SU-DHL-6 (cell line): Measurements from ENCODE around the gene ZNF330.

Experiments used
- CTCF ChIP-seq: fragments of 200-600 bp; sonication (generic); IDR thresholded peaks from one replicate; pipeline ENCODE4 v1.5.1; 2017; ENCODE audit warnings: antibody characterized with exemption, mild to moderate bottlenecking, low read length, moderate library complexity; ENCODE audit not compliant: insufficient read depth, poor library complexity, severe bottlenecking
- EZH2phosphoT487 ChIP-seq: fragments of 200-600 bp; sonication (generic), shearing (Covaris generic); conservative IDR thresholded peaks from 2 replicates; pipeline ENCODE4 v1.6.1; 2018; ENCODE audit warnings: mild to moderate bottlenecking, antibody characterized with exemption, low read length, moderate library complexity, mixed read lengths

- no peak for TF ChIP-seq CTCF
- no peak for TF ChIP-seq EZH2phosphoT487
Observed at GRCh38 chr4:141258558-141258957, 37.9 kb downstream of the ZNF330 start.
